SIG-M5 (cell line): Measurements from ENCODE around the gene AP4E1.
"Not testable (repeated sequence)": the region's sequence is repeated elsewhere in the genome, so short reads cannot be mapped to it uniquely, and the experiment has no call there.

Source experiments
- DNase-seq: peaks from one replicate; lab custom pipeline; 2025; lab: John Stamatoyannopoulos, UW

Gene AP4E1

GRCh38 chr15:51024735-51025453, 116.4 kb downstream of the AP4E1 start:
- DNase-seq: no peak

- no peak for DNase-seq
These were observed 117.0 kb downstream of the AP4E1 start for GRCh38 chr15:51025454-51025846.

GRCh38 chr15:51030649-51031316, 122.3 kb downstream of the AP4E1 start:
- DNase-seq: no peak

- not testable (repeated sequence) for DNase-seq
These were observed 129.0 kb downstream of the AP4E1 start for GRCh38 chr15:51037474-51037873.

DNA sequence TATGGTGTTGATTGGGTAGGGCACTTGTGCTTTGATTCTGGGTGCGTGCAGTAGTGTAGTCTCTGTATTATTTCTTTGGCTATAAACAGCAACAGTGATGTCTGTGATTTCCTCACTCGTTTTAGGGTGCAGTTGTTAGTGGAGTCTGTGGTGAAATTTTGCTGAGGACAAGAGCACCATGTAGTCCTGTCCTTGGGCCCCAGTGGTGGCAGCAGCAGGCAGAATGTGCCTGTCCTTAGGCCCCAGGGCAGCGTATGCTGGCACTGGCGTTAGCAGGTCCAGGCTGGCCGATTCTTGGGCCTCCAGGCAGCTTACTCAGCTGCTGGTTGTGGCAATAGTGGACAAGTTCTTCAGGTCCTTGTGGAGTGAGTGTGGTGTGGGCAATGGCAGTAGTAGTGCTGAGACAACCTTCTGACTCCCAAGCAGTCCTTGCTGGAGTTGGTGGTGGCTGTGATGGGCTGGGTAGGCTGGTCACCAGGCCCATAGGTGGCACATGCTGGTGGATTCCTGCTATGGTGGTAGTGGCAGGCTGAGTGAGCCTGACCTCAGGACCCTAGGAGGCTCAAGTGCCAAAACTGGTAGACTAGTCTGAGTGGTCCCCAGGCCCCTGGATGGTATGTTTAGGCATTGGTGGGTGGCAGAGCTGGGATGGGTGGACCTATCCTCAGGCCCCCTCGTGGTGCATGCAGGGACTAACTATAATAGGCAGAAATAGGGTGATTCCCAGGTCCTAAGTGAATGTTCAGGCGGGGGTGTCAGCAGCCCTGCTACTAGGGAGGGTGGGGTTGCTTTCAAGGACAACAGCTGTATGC, 129.9 kb downstream of the AP4E1 start:
- no peak for DNase-seq

- DNase-seq: no peak
These were observed 130.5 kb downstream of the AP4E1 start for GRCh38 chr15:51038974-51039319.

GRCh38 chr15:51044037-51044727, 135.7 kb downstream of the AP4E1 start:
- DNase-seq: no peak

DNA sequence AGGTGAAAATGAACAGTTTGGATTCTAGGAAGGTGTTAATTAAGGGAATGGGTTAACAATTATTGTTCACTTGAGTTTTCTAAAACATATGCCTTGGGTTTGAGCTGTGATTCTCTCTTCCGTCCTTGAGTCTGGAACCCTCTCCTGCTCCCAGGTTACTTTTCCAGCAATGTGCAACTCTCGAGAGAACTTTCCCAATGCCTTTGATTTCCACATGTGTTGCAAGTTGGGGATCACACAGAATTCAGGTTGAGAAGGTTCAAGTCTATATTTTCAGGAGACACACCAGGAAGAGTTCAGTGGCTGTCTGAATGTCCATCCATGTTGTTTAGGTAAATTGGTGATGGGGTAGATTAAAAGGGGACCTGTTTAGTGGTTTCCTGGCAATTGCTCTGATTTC, 137.5 kb downstream of the AP4E1 start:
- DNase-seq: no peak

GRCh38 chr15:51046799-51047449, 138.4 kb downstream of the AP4E1 start:
- DNase-seq: no peak

DNA sequence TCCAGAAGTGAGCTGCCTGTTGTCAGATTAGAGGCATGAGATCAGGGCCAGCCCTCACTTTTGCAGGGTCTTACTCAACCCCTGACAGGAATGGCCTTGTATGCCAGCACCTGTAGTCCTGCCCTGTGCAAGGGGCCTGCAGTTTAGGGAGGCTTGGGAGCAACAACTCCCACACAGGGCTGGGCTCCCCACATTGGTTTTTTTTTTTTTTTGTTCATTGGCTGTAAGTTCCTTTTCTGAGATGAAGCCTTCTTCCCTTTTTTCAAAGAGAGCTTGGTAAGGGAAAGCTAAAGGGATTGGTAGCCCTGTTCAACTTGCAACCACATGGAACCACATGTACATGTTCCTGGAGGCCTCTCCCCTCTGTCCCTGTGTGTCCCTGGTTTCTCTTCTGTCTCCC, 139.8 kb downstream of the AP4E1 start:
- DNase-seq: no peak

- no peak for DNase-seq
These were observed 140.6 kb downstream of the AP4E1 start for GRCh38 chr15:51049081-51049480.

DNA sequence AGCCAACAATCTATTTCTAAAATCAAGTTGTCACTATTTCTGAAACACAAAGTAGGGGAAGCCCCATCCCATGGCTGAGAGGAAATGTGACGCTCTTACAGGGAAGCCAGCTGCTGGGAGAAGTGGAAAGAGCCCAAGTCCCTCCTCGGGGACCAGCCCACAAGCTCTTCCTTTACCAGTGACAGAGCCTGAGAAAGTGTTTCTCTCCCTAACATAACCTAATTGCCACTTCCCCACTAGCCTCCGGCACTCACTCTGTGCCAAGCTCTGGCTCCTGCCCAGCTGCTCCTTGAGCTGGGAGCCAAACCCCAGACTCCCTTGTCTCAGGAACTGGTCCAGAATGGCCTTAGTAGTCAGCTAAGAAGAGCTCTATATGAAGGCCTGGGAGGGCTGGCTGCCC, 143.3 kb downstream of the AP4E1 start:
- DNase-seq: no peak

DNA sequence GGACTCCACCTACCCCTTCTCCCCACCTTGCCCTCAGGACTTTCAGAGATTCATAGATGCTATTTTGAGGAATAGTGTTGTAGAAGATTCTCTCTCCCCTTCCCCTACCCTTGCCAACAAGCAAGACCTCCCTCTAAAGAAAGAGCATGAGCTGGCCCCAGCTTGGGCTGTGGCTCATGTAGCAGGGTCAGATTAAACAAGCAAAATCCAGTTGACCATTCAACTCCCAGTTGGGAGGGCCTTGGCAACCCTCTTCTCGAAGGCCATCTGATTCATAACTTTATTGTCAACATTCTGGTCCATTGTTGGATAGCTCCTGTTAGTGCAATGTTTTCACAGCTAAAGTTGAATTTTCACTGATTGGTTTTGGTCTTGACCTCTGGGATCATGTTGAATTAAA, 145.1 kb downstream of the AP4E1 start:
- DNase-seq: no peak

DNA sequence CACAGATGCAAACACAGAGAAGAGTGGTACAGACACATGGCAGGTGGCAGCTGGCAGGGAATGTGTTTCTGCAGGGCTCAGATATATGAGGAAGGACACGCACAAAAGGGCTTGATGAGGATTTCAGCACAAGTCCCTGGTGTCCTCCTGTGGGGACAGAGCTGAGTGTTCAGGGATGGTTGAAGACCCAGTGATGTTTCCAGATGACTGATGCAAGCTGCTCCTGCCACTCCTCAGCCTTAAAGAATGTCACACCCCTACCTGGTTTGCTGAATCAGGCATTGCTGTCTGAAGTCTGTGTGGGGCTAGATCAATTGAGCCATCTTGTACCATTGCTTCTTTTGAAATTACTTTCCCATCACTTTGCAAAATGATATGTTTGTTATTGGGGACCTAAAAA, 146.1 kb downstream of the AP4E1 start:
- DNase-seq: no peak
